Measurements from ENCODE around the gene MYH14.

- TF ChIP-seq CTCF (IDR thresholded peaks at IDR 0.05; ENCODE audit: poor library complexity) (no peak), EZH2phosphoT487 (IDR thresholded peaks at IDR 0.05; ENCODE audit: low read depth, severe bottlenecking, unreplicated experiment) (no peak), EZH2 (IDR thresholded peaks at IDR 0.05; ENCODE audit: borderline replicate concordance) (no peak)
Measured at GRCh38 chr19:50190439-50190891, 13.0 kb upstream of the MYH14 start.
